BE2C (cell line): ENCODE data around the gene CLEC16A.
"Not testable (repeated sequence)": the region's sequence is repeated elsewhere in the genome, so short reads cannot be mapped to it uniquely, and the experiment has no call there.

Experiments used
- DNase-seq: peaks from one replicate; pipeline ENCODE4 v3.0.0-alpha.2; 2020
- H3K27me3 ChIP-seq: fragments of 250-450 bp; sonication (Bioruptor Pico); 2 replicates; pipeline ENCODE4 v1.5.1; 2020; ENCODE audit warnings: mild to moderate bottlenecking
- H3K36me3 ChIP-seq: fragments of 250-450 bp; sonication (Bioruptor Pico); 2 replicates; pipeline ENCODE4 v1.5.1; 2020; ENCODE audit warnings: mild to moderate bottlenecking
- H3K4me1 ChIP-seq: fragments of 250-450 bp; sonication (Bioruptor Pico); 2 replicates; pipeline ENCODE4 v1.5.1; 2020
- H3K4me3 ChIP-seq: 2 replicates; pipeline ENCODE4 v1.5.1; 2011; ENCODE audit warnings: low read depth, low read length
- H3K9me3 ChIP-seq: fragments of 250-450 bp; sonication (Bioruptor Pico); 2 replicates; pipeline ENCODE4 v1.5.1; 2020
- CTCF ChIP-seq: IDR thresholded peaks from 2 replicates; pipeline ENCODE4 v1.5.1; 2012; ENCODE audit warnings: mild to moderate bottlenecking, low read depth, low read length

Gene CLEC16A

DNA sequence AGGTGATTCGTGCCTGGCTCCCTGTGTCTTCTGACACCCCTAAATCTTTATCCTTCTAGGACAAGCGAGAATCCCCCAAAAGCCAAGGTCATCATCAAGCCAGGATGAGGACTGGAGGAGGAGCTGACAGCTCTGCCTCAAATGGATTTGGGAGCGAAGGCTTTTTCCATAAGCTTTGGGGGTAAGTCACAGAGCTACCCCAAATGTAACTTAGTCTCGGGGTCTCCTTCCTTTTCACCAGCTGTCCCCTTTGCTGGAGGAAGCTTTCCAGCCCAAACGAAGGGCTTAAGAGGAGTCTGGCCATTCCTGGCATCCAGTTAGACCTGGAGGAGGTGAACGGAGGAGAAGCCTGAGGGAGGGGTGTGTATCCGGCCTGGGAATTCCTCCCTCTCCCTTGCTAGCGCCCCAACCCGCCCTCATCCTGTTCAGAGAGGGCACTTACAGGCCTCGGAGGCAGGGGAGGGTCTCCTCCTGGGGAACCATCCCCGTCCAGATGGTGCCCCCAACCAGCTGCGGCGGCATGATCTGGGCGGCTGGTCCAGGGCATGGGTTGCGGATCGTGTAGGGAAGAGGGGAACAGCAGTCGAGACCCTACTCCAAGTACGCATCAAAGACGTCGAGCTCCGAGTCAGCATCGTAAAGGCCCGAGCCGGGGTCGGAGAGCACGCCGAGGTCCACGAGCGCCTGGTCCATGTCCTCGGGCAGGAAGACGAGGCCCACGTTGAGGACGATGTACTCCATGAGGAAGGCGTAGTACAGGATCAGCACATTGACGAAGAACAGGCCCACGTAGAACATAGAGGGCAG is 3.0 kb upstream of the CLEC16A start:
- Histone ChIP-seq H3K36me3 (no peaks in the 10 kb centered on the region), H3K4me1 (no peaks in the 10 kb centered on the region; the same call in 1 of the 2 replicates), H3K9me3 (no peaks in the 10 kb centered on the region), H3K27me3 (no peaks in the 10 kb centered on the region), H3K4me3 (peak overlapping the region; percentile 81)
- peak; percentile 21 for DNase-seq
- TF ChIP-seq CTCF, result no peak

DNA sequence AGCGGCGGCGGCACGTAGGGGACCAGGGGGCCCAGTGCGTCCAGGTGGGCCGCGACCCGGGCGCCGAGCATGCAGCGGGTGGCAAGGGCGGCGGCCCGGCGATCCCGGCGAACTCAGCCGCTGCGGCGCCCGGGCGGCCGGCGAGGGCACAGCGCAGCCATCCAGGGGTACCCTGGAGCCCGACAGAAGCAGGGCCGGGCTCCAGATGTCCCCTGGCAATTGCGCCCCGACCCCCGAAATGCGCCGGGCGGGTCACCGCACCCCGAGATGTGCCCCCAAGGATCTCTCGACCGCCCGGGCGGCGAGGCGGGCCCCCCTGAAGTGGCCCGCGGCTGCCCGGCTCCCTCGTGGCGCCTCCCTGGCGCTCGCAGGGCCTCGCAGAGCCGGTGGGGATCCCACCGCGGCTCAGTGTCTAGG is 2.4 kb upstream of the CLEC16A start:
- H3K9me3 ChIP-seq, H3K36me3 ChIP-seq, H3K4me1 ChIP-seq, H3K27me3 ChIP-seq, DNase-seq: not testable (repeated sequence)
- H3K4me3 ChIP-seq, result peak overlapping the region; percentile 81

DNA sequence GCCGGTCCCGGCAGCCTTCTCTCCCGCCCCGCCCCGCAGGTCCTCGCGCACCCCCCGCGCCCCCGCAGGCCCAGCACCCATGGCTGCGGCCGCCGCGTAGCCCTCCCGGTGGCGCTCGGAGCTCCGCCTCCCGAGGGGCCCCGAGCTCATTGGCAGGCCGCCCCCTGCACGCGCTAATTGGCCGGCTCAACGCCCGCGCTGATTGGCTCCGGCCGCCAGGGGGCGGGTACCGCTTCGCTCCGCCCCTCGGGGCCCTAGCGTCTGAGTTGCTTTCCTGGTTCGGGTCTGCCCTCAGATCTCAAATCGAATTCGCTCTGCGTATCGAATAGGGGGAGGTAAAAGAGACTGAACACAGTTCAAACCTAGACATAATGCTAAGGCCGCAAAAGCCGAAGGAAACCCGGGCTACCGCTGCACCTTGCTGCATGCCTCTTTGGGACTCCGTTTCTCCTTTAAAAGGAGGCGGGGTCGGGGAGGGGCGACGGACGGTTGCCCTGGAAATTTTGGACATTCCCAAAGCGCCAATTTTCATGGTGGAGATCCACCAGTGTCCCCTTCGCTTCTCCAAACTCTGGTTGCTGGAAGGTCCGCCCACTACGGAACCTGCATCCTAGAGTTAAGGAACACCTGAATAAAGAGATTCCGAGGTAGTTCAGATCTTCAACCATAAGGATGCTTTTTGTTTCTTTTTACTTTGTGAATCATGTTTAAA is 1.9 kb upstream of the CLEC16A start, which contains the start of gene DEXI:
Gene DEXI, minus strand, starts transcription at position 117 of the 712 bp plus-strand sequence. CDS start 463 bp downstream, outside the sequence.
- peak within 1 kb of the TSS; percentile 81 for H3K4me3 ChIP-seq

DNA sequence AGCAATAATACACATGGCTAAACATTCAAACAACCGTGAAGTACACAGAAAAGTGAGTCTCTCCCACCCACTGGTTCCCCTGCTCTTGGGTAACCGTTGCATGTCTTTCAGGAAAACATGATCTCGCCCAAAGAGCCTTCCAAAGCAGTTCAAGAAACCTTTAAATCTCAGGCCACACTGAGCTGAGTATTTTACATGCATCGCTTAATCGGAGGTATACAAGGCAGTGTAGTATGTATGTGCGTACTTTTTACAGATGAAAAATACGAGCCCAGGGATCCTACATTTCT is 1.4 kb upstream of the CLEC16A start:
- no peak for DNase-seq
- H3K4me1 ChIP-seq, result no peaks in the 10 kb centered on the region; the same call in 1 of the 2 replicates
- H3K36me3 ChIP-seq, result no peaks in the 10 kb centered on the region
- no peak overlapping the region; the same call in 1 of the 2 replicates for H3K4me3 ChIP-seq
- no peak for TF ChIP-seq CTCF
- H3K27me3 ChIP-seq, result no peaks in the 10 kb centered on the region
- H3K9me3 ChIP-seq, result no peaks in the 10 kb centered on the region

More for the DNA sequence above, 1.9 kb upstream of the CLEC16A start, which contains the start of gene DEXI:
- DNase-seq, result peak; percentile 96
- no peak for TF ChIP-seq CTCF
- Histone ChIP-seq H3K9me3 (no peaks in the 10 kb centered on the region), H3K4me1 (no peaks in the 10 kb centered on the region; the same call in 1 of the 2 replicates), H3K36me3 (no peaks in the 10 kb centered on the region), H3K27me3 (no peaks in the 10 kb centered on the region)

- no peak for DNase-seq
- Histone ChIP-seq H3K36me3 (no peaks in the 10 kb centered on the region; the same call in 1 of the 2 replicates), H3K4me3 (peak overlapping the region; percentile 88), H3K4me1 (no peaks in the 10 kb centered on the region; the same call in 1 of the 2 replicates), H3K9me3 (no peaks in the 10 kb centered on the region), H3K27me3 (no peaks in the 10 kb centered on the region)
- no peak for TF ChIP-seq CTCF
These were observed 862 bp downstream of the CLEC16A start for GRCh38 chr16:10945065-10945787.

GRCh38 chr16:10946308-10946707 is 1.9 kb downstream of the CLEC16A start:
- H3K4me3 ChIP-seq, result no peak overlapping the region
- peaks cover 6% of the 10 kb centered on the region for H3K4me1 ChIP-seq
- H3K27me3 ChIP-seq, result no peaks in the 10 kb centered on the region
- DNase-seq, result no peak
- no peak for TF ChIP-seq CTCF
- no peaks in the 10 kb centered on the region; the same call in 1 of the 2 replicates for H3K36me3 ChIP-seq
- H3K9me3 ChIP-seq, result no peaks in the 10 kb centered on the region
